ENCODE data around the gene STK38L.

Gene STK38L

DNA sequence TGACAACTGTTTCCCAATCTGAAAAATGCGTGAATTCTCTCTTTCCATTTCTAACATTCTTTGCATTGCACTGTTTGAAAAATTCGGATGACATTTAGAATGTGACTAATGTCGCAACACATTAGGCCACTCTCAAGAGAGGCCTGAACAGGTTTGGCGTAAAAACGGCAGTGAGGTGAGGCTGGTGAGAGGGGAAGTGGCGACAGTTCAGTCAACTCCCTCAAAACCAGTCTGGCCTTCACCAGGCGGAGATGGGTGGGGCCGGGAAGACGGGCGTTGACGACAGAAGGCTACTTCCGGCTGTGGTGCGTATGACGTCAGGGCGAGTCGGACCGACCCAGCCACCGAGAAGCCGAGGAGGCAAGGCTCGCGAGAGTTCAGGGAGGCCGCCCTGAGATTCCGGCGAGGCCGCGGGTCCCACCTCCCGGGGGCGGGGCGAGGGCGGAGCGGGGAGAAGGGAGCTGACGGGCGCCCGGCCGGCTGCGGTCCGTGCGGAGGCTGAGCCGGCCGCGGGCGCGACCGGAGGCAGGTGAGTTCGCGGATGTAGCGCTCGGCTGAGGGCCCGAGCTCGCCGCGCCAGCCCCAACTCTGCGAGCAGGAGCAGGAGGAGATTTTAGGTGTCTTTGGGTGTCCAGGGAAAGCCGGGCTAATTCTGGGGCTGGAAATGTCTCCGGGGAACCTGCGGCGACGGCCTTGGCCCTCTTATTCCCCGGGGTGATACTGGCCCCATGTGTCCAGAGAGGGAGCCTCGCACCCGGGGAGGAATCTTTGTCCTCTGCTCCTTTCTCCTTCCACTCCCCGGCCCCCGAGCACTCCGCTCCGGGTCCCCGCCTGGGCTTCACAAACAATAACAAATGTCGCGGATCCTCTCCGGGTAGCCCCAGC, at the start of gene STK38L:
STK38L (plus strand) TSS at position 483 of the 885 bp plus-strand sequence. CDS start 53,435 bp downstream, outside the sequence.
- DNase-seq (ENCODE audit: low read depth): peak; percentile 96

DNA sequence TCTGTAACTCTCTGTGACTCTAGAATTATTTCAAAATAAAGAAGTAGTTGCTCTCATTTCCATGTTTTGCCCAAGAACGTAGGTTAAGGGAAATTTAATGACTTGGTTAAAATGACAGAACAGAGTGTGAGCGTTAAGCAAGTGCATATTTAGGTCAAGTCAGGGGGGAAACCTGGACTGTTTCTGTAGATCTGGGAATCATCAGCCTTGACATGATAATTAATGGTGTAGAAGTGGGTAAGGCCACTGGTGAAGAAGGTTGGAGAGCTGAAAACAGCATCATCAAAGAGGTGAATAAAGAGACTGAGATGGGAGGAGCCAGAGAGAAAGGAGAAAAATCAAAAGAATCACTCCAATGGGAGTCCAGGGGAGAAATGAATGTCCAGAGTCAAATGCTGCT, 49.4 kb upstream of the STK38L start:
- no peak for DNase-seq (ENCODE audit: low read depth)

DNA sequence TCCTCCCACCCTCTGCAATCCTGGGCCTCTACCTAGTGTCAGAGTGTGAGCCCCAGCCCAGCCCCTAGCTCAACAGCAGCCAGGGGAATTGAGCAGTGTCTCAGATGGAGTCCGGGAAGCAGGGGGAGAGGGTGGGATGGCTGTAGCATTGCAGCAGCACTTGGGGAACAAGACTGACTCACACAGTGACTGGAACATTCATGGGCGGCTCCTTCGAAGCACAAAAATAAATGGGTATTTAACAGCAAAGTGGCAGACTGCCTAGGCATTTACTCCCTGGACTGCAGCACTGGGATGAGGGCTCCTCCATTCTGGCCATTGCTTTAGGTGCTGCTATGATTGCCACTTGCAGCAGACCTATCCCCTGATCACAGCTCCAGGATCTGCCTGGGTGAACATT, 46.0 kb upstream of the STK38L start:
- no peak for DNase-seq (ENCODE audit: low read depth)

DNA sequence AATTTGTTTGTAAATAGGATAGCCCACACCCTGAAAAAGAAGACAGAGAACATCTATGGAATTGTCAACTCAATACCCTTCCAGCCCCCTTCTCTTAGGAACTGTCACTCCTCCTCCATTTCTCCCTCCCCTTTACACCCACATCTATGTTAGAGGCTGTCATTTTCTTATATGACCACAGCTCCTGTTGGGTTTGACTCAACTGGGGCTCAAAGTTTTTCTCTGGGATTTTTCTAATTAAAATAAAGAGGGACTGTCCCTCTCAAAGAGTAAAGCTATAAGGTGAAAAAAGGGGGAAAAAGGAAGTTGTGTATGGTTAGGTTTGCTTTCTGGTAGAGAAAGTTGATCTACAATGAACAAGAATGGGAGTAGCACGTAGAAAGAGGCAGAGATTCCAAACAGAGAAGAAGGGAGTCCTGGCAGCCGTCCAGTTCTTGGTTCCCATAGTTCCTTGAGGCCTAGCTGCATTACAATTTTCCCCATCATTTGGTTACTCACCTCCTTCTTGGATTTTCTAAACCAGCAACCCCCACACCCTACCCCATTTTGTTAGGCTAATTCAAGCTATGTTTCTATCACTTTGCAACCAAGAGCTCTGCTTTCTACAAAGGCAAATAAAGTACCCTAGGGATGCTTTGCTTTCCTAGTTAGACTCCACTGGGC, 44.3 kb upstream of the STK38L start:
- no peak for DNase-seq (ENCODE audit: low read depth)

DNA sequence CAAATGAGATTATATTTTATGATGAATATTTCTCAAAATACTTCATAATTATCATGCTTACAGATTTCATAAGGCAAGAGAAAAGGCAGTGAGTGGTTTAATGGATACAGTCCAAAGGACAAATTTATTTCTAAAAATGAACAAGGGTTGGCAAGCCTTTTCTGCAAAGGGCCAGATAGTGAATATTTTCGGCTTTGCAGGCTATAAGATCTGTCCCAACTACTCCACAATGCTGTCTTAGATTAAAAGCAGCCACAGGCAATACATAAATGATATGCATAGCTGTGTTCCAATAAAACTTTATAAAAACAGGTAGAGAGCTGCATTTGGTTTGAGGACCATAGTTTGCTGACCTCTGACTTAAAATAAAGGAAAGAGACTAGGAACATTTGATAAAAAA, 42.9 kb upstream of the STK38L start:
- no peak for DNase-seq (ENCODE audit: low read depth)

DNA sequence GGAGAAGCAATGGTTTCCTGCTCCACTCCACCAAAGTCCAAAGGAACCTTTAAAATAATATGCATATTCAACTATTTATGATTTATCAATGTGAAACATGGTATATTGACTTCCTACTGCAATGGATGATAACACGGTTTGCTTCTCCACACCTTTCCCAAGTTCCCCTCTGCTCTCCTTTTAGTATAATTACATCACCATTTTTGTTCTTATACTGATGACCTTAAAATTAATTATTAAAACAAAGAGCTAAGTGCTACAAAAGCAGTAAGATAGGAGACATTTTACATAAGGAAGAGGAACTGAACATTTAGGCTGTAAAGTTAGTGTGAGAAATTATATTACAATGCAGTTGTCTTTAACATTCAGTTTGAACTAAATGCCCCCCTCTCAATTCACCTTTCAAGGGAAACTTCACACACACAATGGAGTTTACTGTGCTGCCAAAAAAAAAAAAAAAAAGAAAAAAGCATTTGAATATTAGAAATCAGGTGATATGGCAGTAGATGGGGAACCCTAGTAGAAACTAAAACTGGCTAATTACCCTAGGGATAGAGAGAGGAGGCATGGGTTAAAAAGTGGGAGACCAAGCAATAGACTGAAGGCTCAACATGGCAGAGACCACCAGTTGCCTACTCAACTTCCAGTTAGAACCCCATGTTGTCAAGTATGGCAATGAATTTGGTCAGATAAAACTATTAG, 37.1 kb upstream of the STK38L start:
- DNase-seq (ENCODE audit: low read depth): no peak

DNA sequence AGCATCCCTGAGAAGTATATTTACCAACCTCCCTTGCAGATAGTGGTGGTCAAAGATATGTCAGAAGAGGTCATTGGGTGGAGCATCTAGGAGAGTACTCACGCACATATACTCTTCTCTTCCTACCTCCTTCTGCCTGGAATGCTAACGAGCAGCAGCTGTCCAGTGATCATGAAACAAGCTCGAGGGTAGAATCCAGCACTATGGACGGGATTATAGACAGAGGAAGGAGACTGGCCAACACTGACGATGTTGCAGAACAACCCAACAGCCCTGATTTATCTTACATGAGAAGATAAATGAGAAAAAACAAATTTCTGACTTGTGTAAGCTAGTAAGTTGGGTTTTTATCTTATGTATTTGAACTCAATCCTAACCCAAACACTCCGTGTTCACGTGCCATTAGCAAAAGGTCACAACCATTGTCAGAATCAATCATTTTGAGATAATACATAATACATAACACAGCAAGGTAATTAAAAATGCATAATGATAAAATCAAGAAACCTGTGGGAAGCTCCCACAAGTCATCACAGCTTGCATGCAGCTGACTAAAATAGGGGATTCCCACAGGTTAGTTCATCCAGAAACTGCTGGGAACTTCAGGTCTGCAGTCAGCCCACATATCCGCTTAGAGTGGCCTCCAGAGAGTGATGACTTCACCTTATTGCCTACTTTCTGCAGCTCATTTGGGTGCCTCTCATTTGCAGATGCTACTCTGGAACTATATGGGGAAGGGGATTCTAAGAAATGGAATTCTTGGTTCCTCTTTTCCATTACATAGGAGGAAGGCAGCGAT, 36.3 kb upstream of the STK38L start:
- DNase-seq (ENCODE audit: low read depth): no peak

DNA sequence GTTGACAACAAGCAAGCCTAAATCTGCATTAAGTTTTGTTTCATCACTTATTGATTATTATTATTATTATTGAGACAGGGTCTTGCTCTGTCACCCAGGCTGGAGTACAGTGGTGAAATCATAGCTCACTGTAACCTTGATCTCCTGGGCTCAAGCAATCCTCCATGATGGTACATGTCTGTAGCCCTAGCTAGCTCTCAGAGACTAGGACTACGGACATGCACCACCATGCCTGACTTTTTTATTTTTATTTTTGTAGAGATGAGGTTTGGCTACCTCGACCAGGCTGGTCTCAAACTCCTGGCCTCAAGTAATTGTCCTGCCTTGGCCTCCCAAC, 35.7 kb upstream of the STK38L start:
- no peak for DNase-seq (ENCODE audit: low read depth)

DNA sequence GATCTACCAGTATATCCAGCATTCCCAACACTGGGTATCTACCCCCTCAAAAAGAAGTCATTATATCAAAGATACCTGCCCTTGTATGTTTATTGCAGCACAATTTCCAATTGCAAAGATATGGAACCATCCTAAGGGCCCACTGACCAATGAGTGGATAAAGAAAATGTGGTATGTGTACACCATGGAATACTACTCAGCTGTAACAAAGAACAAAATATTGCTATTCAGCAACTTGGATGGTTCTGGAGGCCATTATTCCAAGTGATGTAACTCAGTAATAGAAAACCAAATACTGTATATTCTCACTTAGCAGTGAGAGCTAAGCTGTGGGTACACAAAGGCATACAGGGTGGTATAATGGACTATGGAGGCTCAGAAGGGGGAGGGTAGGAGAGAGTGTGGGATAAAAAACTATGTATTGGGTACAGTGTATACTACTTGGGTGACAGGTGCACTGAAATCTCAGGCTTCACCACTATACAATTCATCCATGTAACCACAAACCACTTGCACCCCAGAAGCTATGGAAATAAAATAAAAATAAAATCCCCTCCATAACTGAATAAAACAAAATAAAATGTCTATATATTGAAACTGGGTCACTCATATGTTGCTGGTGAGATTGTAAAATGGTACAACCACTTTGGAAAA, 34.7 kb upstream of the STK38L start:
- DNase-seq (ENCODE audit: low read depth): no peak

DNA sequence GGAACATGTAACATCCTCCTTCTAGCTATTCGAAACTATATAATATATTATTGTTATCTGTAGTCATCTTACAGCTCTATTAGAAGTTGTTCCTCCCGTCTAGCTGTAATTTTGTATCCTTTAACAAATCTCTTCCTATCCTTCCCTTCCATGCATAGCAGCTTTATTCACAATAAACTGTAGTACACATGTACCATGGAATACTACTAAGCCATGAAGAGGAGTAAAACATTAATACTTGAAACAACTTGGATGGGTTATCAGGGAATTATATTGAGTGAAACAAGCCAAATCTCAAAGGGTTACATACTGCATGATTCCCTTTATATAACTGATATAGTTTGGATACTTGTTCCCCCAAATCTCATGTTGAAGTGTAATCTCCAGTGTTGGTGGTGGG, 33.9 kb upstream of the STK38L start:
- DNase-seq (ENCODE audit: low read depth): no peak

DNA sequence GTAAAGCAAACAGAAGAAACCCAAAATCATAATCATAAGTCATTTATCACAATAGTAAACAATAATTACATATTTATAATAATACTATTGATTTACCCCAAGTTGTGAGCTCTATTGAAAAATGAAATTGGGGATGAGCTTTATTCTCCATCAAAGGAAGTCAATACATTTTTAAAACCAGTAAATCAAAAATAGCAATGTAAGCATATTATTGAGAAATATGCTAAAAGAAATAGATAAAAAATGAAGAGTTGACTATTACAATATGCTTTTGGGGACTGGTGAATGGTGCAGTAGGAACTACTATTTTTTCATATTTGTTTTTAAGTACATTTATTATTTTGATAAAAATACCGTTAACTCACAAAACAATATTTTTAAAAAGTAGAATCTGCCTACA, 31.2 kb upstream of the STK38L start:
- no peak for DNase-seq (ENCODE audit: low read depth)

DNA sequence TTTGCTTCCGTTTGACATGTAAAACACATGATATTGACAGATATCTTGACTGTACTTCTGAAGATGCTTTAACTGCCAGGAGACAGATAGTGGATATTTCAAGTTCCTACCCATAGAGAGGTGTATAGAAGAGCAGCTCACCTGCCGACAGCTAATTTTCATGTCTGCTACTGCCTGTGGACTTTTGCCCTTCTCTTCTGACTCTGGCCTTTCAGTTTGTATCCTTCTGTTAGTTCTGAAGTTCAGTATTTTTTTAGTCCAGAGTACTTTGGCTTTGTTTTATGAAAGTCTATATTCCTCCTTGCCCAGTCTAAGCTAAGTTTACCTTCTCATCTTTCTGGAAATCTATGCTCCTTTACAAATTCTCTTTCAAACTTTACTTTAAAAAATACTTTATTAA, 30.8 kb upstream of the STK38L start:
- DNase-seq (ENCODE audit: low read depth): no peak

DNA sequence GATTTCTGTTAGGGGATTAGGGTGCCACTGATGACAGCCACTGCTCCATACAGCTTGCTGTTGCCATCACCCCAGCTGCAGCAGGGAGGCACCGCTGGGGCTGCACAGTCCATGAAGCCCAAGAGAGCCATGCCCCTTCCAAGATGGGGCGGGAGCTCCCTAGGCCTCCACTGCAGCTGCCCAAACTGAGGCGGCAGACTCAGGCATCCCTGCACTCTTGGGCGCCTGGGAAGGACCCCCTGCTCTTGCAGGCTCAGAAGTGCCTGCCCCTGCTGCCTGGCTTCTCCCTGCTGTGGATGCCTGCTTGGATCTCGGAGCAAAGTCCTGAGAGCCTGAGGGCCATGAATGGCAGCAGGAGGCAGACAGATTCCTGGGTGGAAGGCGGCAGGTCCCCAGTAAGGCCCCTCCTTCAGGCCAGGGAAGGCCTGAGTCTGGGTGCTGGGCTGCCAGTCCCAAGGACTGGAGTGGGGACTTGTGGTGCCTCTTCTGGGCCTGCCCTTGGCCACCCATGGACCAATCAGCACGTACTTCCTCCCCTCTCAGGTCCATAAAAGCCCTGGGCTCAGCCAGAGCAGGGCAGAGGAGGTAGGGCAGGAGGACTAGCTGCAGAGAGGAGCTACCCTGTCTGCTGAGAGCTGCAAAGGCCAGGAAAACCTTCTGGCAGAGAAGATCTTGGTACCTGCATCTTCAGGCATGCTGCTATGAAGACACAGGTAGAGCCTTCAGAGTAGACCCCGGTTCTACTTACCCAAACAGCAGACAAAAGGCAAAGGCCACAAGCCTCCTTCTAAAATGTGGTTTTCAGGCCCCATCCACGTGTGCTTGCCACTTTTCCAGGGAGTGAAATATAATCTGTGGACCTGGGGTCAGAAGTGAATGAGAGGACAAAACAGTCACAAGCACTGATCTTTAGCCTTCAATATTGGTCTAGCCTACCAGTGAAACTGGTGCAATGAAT, 30.0 kb upstream of the STK38L start:
- no peak for DNase-seq (ENCODE audit: low read depth)

DNA sequence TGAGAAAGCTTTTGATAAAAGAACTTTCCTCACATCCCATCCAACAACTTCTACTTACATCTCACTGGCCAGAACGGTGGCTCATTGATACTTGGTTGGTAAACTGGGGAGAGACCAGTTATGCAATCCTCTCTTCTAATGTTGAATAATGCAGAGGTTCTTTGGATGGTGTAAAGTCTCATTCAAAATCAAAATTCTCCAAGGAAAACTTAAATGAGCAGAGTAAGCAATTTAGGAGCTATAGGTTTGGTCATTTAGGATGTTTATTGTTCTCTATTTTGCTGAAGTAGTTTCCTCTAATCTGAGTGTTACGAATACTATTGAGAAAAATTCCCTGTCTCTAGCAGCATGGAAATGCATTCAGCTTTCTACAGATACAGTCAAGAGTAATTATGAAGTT, 26.5 kb upstream of the STK38L start:
- DNase-seq (ENCODE audit: low read depth): no peak

DNA sequence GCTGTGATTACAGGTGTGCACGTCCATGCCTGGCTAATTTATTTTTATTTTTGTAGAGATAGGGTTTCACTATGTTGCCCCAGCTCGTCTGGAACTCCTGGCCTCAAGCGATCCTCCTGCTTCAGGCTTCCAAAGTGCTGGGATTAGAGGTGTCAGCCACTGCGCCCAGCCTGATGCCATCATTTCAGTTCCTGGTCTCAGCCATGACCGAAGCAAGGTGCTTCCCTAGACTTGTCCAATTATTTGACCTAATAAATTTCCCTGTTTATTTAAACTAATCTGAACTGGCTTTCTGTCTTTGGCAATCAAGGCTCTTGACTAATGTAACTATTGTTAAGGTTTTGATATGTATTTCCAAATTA, 24.4 kb upstream of the STK38L start:
- no peak for DNase-seq (ENCODE audit: low read depth)

DNA sequence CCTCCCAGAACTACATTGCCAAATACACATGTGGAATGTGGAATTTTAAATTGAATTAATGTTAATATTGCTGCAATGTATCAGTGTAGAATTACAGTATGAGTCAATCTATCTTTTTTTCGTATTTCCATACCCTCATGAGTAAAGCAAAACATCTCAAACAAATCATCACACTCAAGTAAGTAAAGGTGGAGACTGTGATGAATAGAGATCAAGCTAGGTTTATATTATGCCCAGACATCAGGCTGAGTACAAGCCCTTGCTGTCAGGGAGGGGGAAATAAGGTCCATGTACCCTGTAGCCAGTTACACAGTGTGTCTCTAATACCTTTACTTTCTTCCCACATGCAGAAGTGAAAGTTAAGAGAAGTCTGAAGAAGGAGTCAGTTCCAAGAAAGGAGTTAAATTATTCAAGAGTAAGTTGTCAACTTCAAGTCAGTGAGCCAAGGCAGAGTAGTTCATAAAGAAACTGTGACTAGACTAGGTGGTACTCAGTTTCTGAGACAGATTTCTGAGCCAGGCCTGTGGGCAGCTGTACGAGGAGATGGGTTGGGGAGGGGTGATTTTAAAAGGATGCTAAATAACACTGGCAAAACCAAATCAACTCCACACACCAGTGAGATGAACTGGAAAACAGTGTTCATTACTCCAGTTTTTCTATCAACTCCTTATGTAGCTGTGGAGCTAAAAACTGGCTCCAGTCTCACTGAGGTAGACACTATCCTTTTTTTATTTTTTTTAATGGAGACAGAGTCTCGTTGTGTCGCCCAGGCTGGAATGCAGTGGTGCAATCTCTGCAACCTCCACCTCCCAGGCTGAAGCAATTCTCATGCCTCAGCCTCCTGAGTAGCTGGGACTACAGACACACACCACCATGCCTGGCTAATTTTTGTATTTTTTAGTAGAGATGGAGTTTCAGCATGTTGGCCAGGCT, 23.8 kb upstream of the STK38L start:
- DNase-seq (ENCODE audit: low read depth): no peak

DNA sequence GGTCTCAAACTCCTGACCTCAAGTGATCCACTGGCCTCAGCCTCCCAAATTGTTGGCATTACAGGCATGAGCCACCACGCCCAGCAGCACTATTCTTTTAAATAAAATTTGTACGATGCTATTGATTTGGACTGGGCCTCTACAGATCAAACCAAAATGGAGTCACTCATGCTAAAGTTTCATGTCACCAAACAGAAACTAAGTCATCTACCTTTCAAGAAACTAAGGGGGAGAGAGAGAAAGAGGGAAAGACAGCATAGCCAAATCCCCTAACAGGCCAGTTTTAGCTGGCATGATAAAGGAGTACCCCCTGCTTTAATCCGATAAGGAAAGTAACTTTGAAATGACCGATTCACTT, 23.1 kb upstream of the STK38L start:
- no peak for DNase-seq (ENCODE audit: low read depth)

DNA sequence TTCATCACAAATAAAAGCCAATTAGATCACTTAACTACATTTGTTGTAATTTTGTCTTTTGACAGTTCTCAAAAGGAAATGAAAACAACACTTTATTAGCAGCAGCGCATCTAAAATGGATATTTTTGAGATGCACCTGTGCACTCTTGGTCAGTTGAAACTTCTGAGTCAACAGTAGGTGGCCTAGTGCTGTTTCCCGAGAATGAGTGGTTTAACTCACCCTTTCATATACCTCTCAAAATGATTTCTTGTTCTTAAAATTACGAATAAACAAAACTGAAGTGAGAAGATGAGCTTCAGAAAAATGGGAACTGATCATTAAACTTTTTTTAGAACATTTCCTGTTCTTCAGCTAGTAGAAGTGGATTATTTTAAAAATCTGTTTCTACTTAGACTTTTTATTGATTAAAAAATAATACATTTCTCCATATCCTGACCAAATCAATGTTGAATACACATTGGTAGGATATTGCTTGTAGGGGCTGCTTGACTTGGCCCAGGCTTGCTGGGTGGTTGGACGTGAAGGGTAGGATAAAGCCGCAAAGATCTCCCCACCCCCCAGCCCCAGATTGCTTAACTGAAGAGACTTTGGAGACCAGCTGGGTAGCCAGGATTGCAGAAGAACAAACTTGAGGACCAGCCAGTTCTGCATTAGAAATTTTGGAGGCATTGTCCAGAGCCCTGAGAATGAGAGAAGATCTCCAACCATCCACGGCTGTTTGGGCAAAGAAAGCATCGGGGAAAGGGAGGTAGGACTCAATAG, 22.3 kb upstream of the STK38L start:
- no peak for DNase-seq (ENCODE audit: low read depth)

DNA sequence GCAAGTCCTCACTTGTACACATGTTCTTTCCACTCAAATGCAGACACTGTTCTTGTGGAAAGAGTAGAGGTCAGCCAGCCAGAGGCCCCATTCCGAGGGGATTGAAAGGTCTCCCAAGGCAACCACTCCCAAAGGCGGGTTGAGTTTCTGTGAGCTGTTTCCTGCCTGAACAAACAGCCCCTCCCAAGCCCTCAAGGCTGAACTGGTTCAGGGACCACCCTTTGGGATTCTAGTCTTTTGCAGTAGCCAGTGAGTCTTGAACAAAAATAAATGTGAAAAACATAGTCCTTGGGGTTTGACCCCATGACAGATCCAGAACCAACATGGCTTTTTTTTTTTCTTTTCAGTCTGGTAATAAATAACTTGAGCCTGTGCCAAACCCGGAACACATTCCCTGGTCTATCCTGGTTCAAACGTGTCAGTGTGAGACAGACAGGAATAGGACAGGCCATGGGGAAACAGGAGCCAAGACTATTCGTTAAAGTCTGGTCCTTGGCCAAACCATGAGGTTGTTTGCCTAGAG, 17.6 kb upstream of the STK38L start:
- no peak for DNase-seq (ENCODE audit: low read depth)

Measured in activated T-helper 9 cell treated with anti-CD3 and anti-CD28 coated beads, Interleukin-2, amount 50 U/mL, for 16 hours (primary cell).